Gastrocnemius medialis (tissue), 4 donors: ENCODE results near the gene SEMA4G. TPM values are rescaled to one million over a fixed set of nuclear protein-coding genes. Genes with fewer than 3 reads are reported as not detected.

ENCODE experiments used
- ATAC-seq, 2 donors: fragments of 150-250 bp; one replicate each; pipeline ENCODE4 v1.9.1; 2016
- DNase-seq, 2 donors: peaks; one replicate each; pipeline ENCODE4 v3.0.0-alpha.2; 2019
- H3K27ac ChIP-seq, 4 donors: fragments of 200-600 bp; sonication (generic); 1 replicate in 1 of 4; 2 replicates in 3 of 4; pipeline ENCODE4 v1.5.1; 2016 to 2018; ENCODE audit warnings: mild to moderate bottlenecking in 2 of 4, moderate library complexity in 1 of 4
- H3K27me3 ChIP-seq, 3 donors: fragments of 200-600 bp; sonication (generic) in 2 of 3; 1 replicate in 1 of 3; 2 replicates in 2 of 3; pipeline versions ENCODE4 v1.5.1 to v1.6.0; 2016 to 2019; ENCODE audit warnings: mild to moderate bottlenecking in 1 of 3, moderate library complexity in 1 of 3
- H3K36me3 ChIP-seq, 2 donors: fragments of 200-600 bp; sonication (generic) in 1 of 2; one replicate each; pipeline ENCODE4 v1.5.1; 2017 to 2018
- H3K4me1 ChIP-seq, 2 donors: fragments of 200-600 bp; sonication (generic) in 1 of 2; one replicate each; pipeline ENCODE4 v1.5.1; 2016 to 2017; ENCODE audit warnings: mild to moderate bottlenecking in 2 of 2
- H3K4me3 ChIP-seq, 4 donors: fragments of 200-600 bp; sonication (generic) in 3 of 4; 1 replicate in 1 of 4; 2 replicates in 3 of 4; pipeline ENCODE4 v1.5.1; 2016 to 2019; ENCODE audit warnings: mild to moderate bottlenecking in 2 of 4
- H3K9me3 ChIP-seq, 3 donors: fragments of 200-600 bp; sonication (generic) in 2 of 3; 1 replicate in 1 of 3; 2 replicates in 2 of 3; pipeline ENCODE4 v1.5.1; 2016 to 2019
- POLR2A ChIP-seq, 2 donors: fragments of 450-650 bp; IDR thresholded peaks; one replicate each; pipeline ENCODE4 v1.6.1; 2017; ENCODE audit warnings: antibody characterized with exemption in 2 of 2, mild to moderate bottlenecking in 2 of 2, moderate library complexity in 2 of 2
- in situ Hi-C, 4 donors: fragments of 200-750 bp; cut with MboI; loops; one replicate each; pipeline versions ENCODE4 v1.15.0 to v1.8.0; 2017; ENCODE audit warnings: low sequenced_read_pairs in 4 of 4
- intact Hi-C: fragments of 100-400 bp; cut with DNase I; formaldehyde crosslinking; loops from one replicate; pipeline ENCODE4 v1.15.1; 2023; ENCODE audit warnings: low total_unique reads
- total RNA-seq, 4 donors: library from RNA; depleted of rRNA; stranded (reverse); fragments of >200 nt; gene quantifications; one replicate each; pipeline versions ENCODE4 v1.1.0 to v1.2.3, GENCODE V29; 2016
- TF ChIP-seq, protein P1 (sequence below), 5 experiments: fragments of 450-650 bp in 3 of 5; fragments of 200-600 bp in 2 of 5; sonication (generic) in 2 of 5; IDR thresholded peaks in 4 of 5; conservative IDR thresholded peaks in 1 of 5; 1 replicate in 4 of 5; 2 replicates in 1 of 5; pipeline ENCODE4 v1.5.1; 2016 to 2019; ENCODE audit warnings: antibody characterized with exemption in 5 of 5, mild to moderate bottlenecking in 3 of 5, moderate library complexity in 3 of 5

The SEMA4G gene
- total RNA-seq, 4 donors from 2014 or later: 0.46 to 1.1 (median 0.52) TPM

GRCh38 chr10:101007915-101008822, 38.9 kb downstream of the SEMA4G start:
- Histone ChIP-seq H3K9me3 (no peaks in the 10 kb centered on the region), H3K36me3 (peaks cover 0 to 32% of the 10 kb centered on the region in 2 donors), H3K4me1 (peaks cover 16 to 33% of the 10 kb centered on the region in 2 donors), H3K27ac (peak overlapping the region in 1 of 4 donors; percentile 100), H3K27me3 (no peaks in the 10 kb centered on the region), H3K4me3 (no peak overlapping the region)
- intact Hi-C loops: no loop called here
- no peak for DNase-seq
- no peak for ATAC-seq
- TF ChIP-seq POLR2A (IDR thresholded peaks at IDR 0.05): no peak
- in situ Hi-C loops: no loop called here

DNA sequence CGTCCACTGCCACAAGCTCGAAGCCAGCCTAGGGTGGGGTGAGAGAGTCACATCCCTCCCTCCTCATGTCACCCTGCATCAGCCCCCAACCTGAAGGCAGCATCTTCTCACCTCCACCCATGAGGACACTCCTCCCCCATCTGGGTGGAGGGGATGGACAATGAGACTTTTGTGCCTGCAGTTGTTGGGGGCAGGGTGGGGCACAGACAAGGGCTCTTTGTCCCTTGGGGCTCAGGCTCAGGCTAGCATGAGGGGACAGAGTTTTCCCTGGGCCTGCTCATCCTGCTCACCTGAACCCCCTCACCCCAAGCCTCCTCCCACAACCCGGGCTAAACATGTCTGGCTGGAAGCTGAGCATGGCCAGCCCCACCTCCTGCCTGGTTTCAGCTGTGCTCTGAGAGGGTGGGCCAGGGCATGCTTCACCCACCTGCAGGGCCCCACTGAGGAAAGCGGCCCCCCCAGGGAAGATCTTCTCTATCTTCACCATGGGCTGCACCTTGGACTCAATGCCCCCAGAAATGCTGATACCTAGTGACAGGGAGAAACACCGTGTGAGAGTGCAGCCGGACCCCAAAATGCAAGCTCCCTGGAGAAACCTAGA, 39.6 kb downstream of the SEMA4G start:
- Histone ChIP-seq H3K27me3 (no peaks in the 10 kb centered on the region), H3K27ac (no peak overlapping the region), H3K4me1 (peaks cover 17 to 34% of the 10 kb centered on the region in 2 donors), H3K9me3 (no peaks in the 10 kb centered on the region), H3K4me3 (no peak overlapping the region), H3K36me3 (peaks cover 0 to 26% of the 10 kb centered on the region in 2 donors)
- no peak for TF ChIP-seq POLR2A (IDR thresholded peaks at IDR 0.05)
- TF ChIP-seq, protein P1, sequence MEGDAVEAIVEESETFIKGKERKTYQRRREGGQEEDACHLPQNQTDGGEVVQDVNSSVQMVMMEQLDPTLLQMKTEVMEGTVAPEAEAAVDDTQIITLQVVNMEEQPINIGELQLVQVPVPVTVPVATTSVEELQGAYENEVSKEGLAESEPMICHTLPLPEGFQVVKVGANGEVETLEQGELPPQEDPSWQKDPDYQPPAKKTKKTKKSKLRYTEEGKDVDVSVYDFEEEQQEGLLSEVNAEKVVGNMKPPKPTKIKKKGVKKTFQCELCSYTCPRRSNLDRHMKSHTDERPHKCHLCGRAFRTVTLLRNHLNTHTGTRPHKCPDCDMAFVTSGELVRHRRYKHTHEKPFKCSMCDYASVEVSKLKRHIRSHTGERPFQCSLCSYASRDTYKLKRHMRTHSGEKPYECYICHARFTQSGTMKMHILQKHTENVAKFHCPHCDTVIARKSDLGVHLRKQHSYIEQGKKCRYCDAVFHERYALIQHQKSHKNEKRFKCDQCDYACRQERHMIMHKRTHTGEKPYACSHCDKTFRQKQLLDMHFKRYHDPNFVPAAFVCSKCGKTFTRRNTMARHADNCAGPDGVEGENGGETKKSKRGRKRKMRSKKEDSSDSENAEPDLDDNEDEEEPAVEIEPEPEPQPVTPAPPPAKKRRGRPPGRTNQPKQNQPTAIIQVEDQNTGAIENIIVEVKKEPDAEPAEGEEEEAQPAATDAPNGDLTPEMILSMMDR (IDR thresholded peaks at IDR 0.05 in 4 of 5, conservative IDR thresholded peaks at IDR 0.05 in 1 of 5): no peak
- in situ Hi-C loops: no loop called here
- intact Hi-C loops: no loop called here
- ATAC-seq (no peak), DNase-seq (no peak)

DNA sequence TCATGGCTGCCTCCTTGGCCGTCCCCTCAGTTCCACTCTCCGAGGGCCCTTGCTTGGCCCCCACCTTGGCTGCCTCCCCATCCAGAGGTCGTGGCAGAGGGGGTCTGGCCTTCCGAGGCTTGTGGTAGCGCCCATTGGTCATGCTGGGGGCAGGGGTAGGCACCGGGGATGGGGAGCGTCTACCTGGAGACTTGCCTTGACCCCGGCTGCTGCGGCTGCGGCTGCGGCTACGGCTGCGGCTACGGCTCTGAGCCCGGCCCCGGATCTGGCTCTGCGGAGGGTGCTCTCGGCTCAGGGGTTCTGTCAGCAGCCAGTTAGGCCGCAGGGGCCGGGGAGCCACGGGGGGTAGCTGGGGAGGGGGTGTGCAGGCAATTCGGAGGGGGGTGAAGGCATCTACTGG, 41.0 kb downstream of the SEMA4G start:
- Histone ChIP-seq H3K4me1 (peaks cover 8 to 27% of the 10 kb centered on the region in 2 donors), H3K9me3 (no peaks in the 10 kb centered on the region), H3K27me3 (no peaks in the 10 kb centered on the region), H3K36me3 (peaks cover 0 to 20% of the 10 kb centered on the region in 2 donors), H3K27ac (no peak overlapping the region), H3K4me3 (no peak overlapping the region)
- in situ Hi-C loops: no loop called here
- DNase-seq (no peak), ATAC-seq (no peak)
- intact Hi-C loops: no loop called here
- no peak for TF ChIP-seq POLR2A (IDR thresholded peaks at IDR 0.05)
- TF ChIP-seq, protein P1 (IDR thresholded peaks at IDR 0.05 in 4 of 5, conservative IDR thresholded peaks at IDR 0.05 in 1 of 5): no peak

DNA sequence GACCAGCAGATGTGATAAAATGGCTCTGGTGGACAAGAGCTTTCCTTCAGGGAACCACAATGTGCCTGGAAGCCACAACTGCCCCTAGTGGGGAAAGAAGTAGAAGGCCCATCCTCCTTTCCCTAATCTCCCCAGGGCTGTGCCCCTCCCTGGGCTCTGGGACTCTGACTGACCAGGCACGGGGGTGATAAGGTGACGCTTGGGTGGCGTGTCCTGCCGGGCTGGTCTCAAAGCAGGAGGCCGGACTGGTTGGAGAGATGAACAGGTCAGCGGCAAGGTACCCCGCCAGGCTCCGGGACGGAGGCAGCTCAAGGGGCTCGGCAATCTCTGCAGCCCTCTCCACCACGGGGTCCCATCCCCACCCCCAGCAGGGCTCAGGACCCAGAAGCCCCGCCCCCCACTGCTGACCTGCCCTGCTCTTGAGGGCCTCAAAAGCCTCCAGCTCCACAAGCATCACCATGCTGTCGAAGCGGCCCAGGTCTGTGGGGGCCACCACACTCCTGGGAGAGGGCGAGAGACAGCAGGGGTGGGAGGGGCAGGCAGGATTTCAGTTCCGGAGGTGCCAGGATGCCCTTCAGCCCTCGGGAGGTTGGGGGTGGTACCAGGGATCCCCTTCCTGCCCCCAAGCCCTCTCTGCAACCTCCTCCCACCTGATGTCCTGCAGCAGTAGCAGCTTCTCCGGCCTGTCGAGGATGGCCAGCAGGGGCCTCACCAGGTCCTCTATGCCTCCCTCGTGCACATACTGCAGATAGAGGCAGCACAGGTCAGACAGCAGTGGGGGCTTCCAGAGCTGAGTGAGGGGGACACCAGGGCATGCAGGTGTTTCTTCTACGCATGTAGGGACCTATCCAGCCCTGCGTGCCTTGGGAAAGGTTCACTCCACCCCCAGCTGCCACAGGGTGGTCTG, 42.5 kb downstream of the SEMA4G start:
- H3K4me3 ChIP-seq: no peak overlapping the region
- H3K36me3 ChIP-seq: peaks cover 0 to 7% of the 10 kb centered on the region in 2 donors
- no peaks in the 10 kb centered on the region for H3K27me3 ChIP-seq
- peaks cover 8 to 27% of the 10 kb centered on the region in 2 donors for H3K4me1 ChIP-seq
- no peaks in the 10 kb centered on the region for H3K9me3 ChIP-seq
- TF ChIP-seq POLR2A (IDR thresholded peaks at IDR 0.05): no peak
- TF ChIP-seq, protein P1 (IDR thresholded peaks at IDR 0.05 in 4 of 5, conservative IDR thresholded peaks at IDR 0.05 in 1 of 5): no peak
- in situ Hi-C loops: no loop called here
- ATAC-seq (no peak), DNase-seq (no peak)
- peak overlapping the region in 3 of 4 donors; percentile 39 to 52 (median 50) for H3K27ac ChIP-seq
- intact Hi-C loops: no loop called here
